HepG2 (cell line): ENCODE measurements around the gene CYSRT1. TPM values are rescaled to one million over a fixed set of nuclear protein-coding genes. Genes with fewer than 3 reads are reported as not detected.

Experiments used
- CBX2 ChIP-seq, 2 experiments: fragments of 200-600 bp in 1 of 2; sonication (generic); formaldehyde crosslinking in 1 of 2; IDR thresholded peaks; 2 replicates each; pipeline versions ENCODE4 v1.7.0 to v1.8.1; 2018 to 2022; ENCODE audit warnings: low read depth in 2 of 2, low read length in 1 of 2, mild to moderate bottlenecking in 1 of 2, missing genetic modification reagents in 1 of 2
- GATAD2A ChIP-seq: IDR thresholded peaks from 2 replicates; pipeline ENCODE4 v1.6.1; 2016
- JDP2 ChIP-seq: sonication (generic); formaldehyde crosslinking; IDR thresholded peaks from 2 replicates; pipeline ENCODE4 v1.8.1; 2022; ENCODE audit warnings: missing genetic modification reagents, borderline replicate concordance
- SP2 ChIP-seq: sonication (generic); formaldehyde crosslinking; IDR thresholded peaks from 2 replicates; pipeline ENCODE4 v1.5.1; 2020; ENCODE audit warnings: mild to moderate bottlenecking, missing genetic modification reagents
- ZBTB3 ChIP-seq: sonication (generic); formaldehyde crosslinking; IDR thresholded peaks from 2 replicates; pipeline ENCODE4 v1.4.0; 2020; ENCODE audit warnings: low read depth, mild to moderate bottlenecking, moderate library complexity, missing genetic modification reagents, borderline replicate concordance
- ZFP36 ChIP-seq: fragments of 150-350 bp; IDR thresholded peaks from 2 replicates; pipeline ENCODE4 v1.6.1; 2018; ENCODE audit warnings: borderline replicate concordance, low read length, low read depth; ENCODE audit not compliant: partially characterized antibody
- ZNF589 ChIP-seq: sonication (generic); formaldehyde crosslinking; conservative IDR thresholded peaks from 2 replicates; pipeline ENCODE4 v1.8.0; 2022; ENCODE audit warnings: mild to moderate bottlenecking, moderate library complexity, missing genetic modification reagents
- ZSCAN9 ChIP-seq: IDR thresholded peaks from 2 replicates; pipeline ENCODE4 v1.6.1; 2016; ENCODE audit warnings: borderline replicate concordance
- polyA plus RNA-seq, 8 experiments: library from polyadenylated mRNA; depleted of rRNA in 3 of 8; stranded (reverse) in 7 of 8; unstranded in 1 of 8; fragments of >200 nt; fragmentation: Illumina TruSeq in 4 of 8; extraction: Trizol in 4 of 8; gene quantifications; 2 replicates each; pipeline versions ENCODE4 v1.2.1 to v1.2.3, GENCODE V29; 2011 to 2016; ENCODE audit warnings: low read depth in 4 of 8, missing spikeins in 1 of 8, mixed read lengths in 1 of 8; ENCODE audit not compliant: insufficient read depth in 1 of 8
- total RNA-seq, 5 experiments: library from RNA; depleted of rRNA; stranded (reverse); fragments of >200 nt; fragmentation: Illumina TruSeq; extraction: Trizol; gene quantifications; 2 replicates each; pipeline ENCODE4 v1.2.3, GENCODE V29; 2016; ENCODE audit warnings: low read depth in 1 of 5
- TF ChIP-seq, protein P1 (sequence below): sonication (generic); formaldehyde crosslinking; IDR thresholded peaks from 2 replicates; pipeline ENCODE4 v1.4.0; 2020; ENCODE audit warnings: mild to moderate bottlenecking, missing genetic modification reagents
- TF ChIP-seq, protein P2 (sequence below): sonication (generic); formaldehyde crosslinking; IDR thresholded peaks from 2 replicates; pipeline ENCODE4 v1.4.0; 2020; ENCODE audit warnings: missing genetic modification reagents, mild to moderate bottlenecking, borderline replicate concordance
- TF ChIP-seq, protein P3 (sequence below), 2 experiments: fragments of 450-650 bp in 1 of 2; sonication (generic) in 1 of 2; formaldehyde crosslinking in 1 of 2; IDR thresholded peaks; 2 replicates each; pipeline versions ENCODE4 v1.6.1 to v1.8.0; 2016 to 2022; ENCODE audit warnings: antibody characterized with exemption in 1 of 2, mild to moderate bottlenecking in 1 of 2, missing genetic modification reagents in 1 of 2

CYSRT1 gene
- total and polyA plus RNA-seq, 2 of the 13 experiments (the other 11 are each of a cell fraction or from before 2014, with no cell fraction given) = 1.5 to 2.1 TPM

DNA sequence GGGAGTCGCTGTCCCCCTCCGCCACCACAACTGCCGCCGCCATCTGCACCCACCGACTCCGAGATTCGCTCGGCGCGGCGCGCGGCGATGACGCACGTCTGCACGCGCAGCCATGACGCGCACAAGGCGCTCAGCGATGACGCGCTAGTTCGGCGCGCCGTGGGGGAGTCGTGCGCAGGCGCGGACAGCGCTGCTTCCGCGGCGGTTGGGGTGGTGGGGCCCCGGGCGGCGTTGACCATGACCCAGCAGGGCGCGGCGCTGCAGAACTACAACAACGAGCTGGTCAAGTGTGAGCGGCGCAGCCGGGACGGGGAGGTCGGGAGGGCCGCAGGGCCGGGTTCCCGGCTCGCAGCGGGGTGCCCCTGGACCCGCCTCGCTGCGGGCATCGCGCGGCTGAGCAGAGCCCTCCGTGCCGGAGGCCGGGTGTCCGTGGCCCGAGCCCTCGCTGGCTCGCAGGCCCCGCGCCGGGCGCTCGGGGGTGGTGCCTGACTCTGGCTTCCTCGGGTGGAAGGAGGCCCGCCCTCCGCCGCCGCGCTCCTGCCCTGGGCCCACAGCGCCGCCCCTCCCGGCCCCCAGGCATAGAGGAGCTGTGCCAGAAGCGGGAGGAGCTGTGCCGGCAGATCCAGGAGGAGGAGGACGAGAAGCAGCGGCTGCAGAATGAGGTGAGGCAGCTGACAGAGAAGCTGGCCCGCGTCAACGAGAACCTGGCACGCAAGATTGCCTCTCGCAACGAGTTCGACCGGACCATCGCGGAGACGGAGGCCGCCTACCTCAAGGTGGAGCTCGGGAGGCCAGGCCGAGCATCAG, 36.3 kb upstream of the CYSRT1 start, which contains the start of the genes ANAPC2 and SSNA1 (continued):
- TF ChIP-seq SP2 (CRISPR knock-in tag) (peak; percentile 63), JDP2 (CRISPR knock-in tag) (no peak), ZFP36 (no peak), ZBTB3 (no peak), ZNF589 (CRISPR knock-in tag) (peak; percentile 59; the same call in 1 of the 2 replicates), ZSCAN9 (CRISPR knock-in tag) (0 out of 2 replicates have a peak, but pooled peaks have one; percentile 58), GATAD2A (peak; percentile 49), CBX2 (IDR thresholded peaks at IDR 0.05; ENCODE audit: low read depth, low read length) (no peak), CBX2 (CRISPR knock-in tag; IDR thresholded peaks at IDR 0.05; ENCODE audit: low read depth) (no peak)
- TF ChIP-seq, protein P1, sequence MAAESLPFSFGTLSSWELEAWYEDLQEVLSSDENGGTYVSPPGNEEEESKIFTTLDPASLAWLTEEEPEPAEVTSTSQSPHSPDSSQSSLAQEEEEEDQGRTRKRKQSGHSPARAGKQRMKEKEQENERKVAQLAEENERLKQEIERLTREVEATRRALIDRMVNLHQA (CRISPR knock-in tag) = no peak
- TF ChIP-seq, protein P2, sequence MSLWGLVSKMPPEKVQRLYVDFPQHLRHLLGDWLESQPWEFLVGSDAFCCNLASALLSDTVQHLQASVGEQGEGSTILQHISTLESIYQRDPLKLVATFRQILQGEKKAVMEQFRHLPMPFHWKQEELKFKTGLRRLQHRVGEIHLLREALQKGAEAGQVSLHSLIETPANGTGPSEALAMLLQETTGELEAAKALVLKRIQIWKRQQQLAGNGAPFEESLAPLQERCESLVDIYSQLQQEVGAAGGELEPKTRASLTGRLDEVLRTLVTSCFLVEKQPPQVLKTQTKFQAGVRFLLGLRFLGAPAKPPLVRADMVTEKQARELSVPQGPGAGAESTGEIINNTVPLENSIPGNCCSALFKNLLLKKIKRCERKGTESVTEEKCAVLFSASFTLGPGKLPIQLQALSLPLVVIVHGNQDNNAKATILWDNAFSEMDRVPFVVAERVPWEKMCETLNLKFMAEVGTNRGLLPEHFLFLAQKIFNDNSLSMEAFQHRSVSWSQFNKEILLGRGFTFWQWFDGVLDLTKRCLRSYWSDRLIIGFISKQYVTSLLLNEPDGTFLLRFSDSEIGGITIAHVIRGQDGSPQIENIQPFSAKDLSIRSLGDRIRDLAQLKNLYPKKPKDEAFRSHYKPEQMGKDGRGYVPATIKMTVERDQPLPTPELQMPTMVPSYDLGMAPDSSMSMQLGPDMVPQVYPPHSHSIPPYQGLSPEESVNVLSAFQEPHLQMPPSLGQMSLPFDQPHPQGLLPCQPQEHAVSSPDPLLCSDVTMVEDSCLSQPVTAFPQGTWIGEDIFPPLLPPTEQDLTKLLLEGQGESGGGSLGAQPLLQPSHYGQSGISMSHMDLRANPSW = peak; percentile 36; the same call in 1 of the 2 replicates
- TF ChIP-seq, protein P3, sequence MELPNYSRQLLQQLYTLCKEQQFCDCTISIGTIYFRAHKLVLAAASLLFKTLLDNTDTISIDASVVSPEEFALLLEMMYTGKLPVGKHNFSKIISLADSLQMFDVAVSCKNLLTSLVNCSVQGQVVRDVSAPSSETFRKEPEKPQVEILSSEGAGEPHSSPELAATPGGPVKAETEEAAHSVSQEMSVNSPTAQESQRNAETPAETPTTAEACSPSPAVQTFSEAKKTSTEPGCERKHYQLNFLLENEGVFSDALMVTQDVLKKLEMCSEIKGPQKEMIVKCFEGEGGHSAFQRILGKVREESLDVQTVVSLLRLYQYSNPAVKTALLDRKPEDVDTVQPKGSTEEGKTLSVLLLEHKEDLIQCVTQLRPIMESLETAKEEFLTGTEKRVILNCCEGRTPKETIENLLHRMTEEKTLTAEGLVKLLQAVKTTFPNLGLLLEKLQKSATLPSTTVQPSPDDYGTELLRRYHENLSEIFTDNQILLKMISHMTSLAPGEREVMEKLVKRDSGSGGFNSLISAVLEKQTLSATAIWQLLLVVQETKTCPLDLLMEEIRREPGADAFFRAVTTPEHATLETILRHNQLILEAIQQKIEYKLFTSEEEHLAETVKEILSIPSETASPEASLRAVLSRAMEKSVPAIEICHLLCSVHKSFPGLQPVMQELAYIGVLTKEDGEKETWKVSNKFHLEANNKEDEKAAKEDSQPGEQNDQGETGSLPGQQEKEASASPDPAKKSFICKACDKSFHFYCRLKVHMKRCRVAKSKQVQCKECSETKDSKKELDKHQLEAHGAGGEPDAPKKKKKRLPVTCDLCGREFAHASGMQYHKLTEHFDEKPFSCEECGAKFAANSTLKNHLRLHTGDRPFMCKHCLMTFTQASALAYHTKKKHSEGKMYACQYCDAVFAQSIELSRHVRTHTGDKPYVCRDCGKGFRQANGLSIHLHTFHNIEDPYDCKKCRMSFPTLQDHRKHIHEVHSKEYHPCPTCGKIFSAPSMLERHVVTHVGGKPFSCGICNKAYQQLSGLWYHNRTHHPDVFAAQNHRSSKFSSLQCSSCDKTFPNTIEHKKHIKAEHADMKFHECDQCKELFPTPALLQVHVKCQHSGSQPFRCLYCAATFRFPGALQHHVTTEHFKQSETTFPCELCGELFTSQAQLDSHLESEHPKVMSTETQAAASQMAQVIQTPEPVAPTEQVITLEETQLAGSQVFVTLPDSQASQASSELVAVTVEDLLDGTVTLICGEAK (IDR thresholded peaks at IDR 0.05) = no peak
- TF ChIP-seq, protein P3 (CRISPR knock-in tag; IDR thresholded peaks at IDR 0.05) = peak; percentile 63
